Measurements from ENCODE around the gene CXCL9. TPM values are rescaled to one million over a fixed set of nuclear protein-coding genes. Genes with fewer than 3 reads are reported as not detected.
"Not testable (repeated sequence)": the region's sequence is repeated elsewhere in the genome, so short reads cannot be mapped to it uniquely, and the experiment has no call there.

CXCL9 gene
- total RNA-seq, 1 experiment from 2014 or later, result not detected

GRCh38 chr4:75958546-75958945, 48.8 kb downstream of the CXCL9 start:
- DNase-seq (ENCODE audit: low read depth), result not testable (repeated sequence)

GRCh38 chr4:75954811-75955210, 52.5 kb downstream of the CXCL9 start:
- DNase-seq (ENCODE audit: low read depth), result not testable (repeated sequence)

DNA sequence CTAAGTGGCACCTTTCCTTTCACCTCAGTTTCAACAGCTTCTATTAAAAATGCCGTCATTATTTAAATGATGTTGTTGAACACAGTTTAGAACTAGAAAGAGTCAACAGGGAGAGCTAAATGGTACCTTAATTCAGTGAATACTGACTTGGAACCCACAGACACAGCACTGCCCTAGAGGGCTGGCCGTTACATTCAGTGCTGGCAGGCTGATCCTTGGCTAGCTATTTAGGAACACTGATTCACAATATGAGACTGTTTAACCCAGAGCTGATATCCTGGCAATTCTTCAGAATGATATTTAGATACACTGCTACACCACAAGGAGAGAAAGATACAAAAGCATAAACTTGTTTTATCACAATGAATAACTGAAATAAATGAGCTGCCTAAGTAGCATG, 53.8 kb downstream of the CXCL9 start:
- no peak for DNase-seq (ENCODE audit: low read depth)

Other genes with a start within 250 kb of the CXCL9 start
- gene PPEF2, start 105.1 kb downstream of the CXCL9 start, total RNA-seq (2014; rRNA removed; shearing (Covaris generic)), result not detected in 2 replicates
- gene NAAA, start 66.5 kb downstream of the CXCL9 start, total RNA-seq (2014; rRNA removed; shearing (Covaris generic)), result 0.25 and 15.2 TPM in 2 replicates
- 15.6 and 20.2 TPM in 2 replicates for gene SDAD1, start 16.6 kb downstream of the CXCL9 start, total RNA-seq (2014; rRNA removed; shearing (Covaris generic))
- gene CXCL10, start 16.0 kb upstream of the CXCL9 start, total RNA-seq (2014; rRNA removed; shearing (Covaris generic)), result 1.1 and 5.4 TPM in 2 replicates
- 0.37 and 0.74 TPM in 2 replicates for gene CXCL11, start 28.6 kb upstream of the CXCL9 start, total RNA-seq (2014; rRNA removed; shearing (Covaris generic))
- gene ART3, start 67.2 kb upstream of the CXCL9 start, total RNA-seq (2014; rRNA removed; shearing (Covaris generic)), result not detected in 2 replicates
- gene NUP54, start 140.9 kb upstream of the CXCL9 start, total RNA-seq (2014; rRNA removed; shearing (Covaris generic)), result 55.4 and 59.2 TPM in 2 replicates
- gene SCARB2, start 206.3 kb upstream of the CXCL9 start, total RNA-seq (2014; rRNA removed; shearing (Covaris generic)), result 97.3 and 105 TPM in 2 replicates
- not detected in 2 replicates for gene FAM47E, start 244.2 kb upstream of the CXCL9 start, total RNA-seq (2014; rRNA removed; shearing (Covaris generic))